GM04503 (cell line): ENCODE data around the gene FMNL2.
"Not testable (repeated sequence)": the region's sequence is repeated elsewhere in the genome, so short reads cannot be mapped to it uniquely, and the experiment has no call there.

Experiments used
- DNase-seq: peaks from one replicate; pipeline ENCODE4 v3.0.0-alpha.2; 2012; ENCODE audit warnings: low read depth

Gene FMNL2

DNA sequence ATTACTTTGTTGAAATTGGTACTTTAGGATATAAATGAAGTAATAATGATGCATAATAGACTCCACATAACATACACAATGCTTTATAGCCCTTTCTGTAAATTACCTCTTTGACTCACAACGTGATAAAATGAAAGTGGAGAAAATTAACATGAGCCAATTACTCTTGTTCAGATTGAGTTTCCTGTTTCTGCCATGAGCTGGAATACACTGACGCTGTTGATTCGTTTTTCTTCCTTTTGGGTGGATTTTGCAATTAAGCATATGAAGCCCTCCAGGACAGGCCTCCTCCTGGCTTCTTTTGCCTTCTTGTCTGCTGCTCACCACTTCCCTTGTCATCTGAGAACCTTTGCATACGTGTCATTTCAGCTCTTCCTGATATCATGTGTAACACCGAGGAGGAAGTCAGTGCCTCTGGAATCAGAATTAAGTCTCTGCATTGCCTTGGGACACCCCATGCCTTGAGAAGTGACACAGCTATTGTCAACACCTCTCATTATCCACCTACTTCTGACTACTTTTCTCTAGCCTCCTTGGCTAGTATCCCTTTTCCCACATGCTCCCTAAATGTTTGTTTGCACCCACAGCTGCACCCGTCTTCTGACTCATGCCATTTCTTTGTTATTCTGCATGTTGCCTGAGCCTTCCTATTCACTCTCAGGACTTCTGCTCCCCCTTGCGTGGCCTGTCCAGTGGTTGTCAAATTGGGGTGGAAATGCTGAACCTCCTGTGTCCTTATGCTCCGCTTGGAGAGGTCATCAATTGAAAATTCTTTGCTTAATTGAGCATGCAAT lies 134.1 kb downstream of the FMNL2 start:
- DNase-seq = no peak

DNA sequence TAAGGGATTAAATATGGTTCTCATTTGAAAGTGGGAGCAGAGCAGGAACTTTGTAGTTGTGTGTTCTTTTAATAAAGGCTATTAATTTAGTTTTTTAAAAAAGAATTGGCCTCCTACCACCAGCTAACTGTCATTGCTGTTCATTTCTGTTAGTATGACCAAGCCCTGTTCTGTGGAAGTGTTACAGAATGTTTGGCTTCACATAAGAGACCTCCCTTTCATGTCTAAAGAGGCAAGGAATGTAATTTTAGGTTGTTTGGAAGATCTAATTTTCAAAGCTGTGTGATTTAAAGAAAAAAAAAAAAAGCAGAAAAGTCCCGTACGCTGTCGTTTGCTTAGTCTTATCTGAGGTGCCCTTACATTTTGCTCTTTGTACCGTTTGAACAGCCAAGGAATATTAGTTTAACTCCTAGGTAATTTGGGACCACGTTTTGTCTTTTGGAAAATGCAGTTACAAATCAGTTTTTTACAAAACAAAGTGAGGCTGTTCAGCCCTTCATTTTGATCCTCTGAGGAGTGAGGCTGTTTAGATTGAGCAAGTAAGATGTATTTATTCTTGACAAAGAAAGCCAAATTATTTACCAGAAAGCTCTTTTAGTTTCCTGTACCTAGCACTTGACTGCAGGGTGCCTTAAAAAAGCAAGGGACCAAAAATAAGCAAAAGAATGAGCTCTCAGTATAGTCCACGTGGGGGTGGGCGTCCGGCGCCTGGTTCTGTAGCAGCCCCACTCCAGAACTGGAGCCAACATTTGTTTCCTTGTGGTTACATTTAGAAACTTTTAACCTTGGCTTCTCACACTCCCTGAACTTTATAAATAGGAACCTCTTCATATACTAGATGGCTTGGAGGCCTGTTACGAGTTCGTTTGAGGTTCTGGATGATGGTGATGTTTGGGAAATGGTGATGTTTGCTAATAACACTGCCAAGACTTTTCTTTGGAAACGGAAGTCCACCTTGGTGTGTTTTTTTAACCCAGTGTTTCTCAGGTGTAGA lies 136.2 kb downstream of the FMNL2 start:
- DNase-seq = no peak

DNA sequence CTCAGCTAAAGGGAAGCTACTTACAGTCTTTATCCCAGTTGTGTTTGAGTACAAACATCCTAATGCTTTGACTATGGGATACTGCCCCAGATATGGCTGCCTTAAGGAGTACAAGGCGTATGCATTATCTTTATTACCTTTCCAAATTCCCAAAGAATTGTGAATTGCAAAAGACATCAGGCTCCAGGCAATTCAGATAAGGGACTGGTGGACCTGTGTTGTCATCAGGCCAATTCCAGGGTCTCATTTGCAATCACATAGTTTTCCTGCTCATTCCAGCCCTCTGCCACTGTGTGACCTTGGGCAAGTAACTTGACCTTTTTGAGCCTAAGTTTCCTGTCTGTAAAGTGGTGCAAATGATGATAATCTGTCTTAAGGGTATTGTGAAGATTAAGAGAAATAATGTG lies 137.5 kb downstream of the FMNL2 start:
- no peak for DNase-seq

DNA sequence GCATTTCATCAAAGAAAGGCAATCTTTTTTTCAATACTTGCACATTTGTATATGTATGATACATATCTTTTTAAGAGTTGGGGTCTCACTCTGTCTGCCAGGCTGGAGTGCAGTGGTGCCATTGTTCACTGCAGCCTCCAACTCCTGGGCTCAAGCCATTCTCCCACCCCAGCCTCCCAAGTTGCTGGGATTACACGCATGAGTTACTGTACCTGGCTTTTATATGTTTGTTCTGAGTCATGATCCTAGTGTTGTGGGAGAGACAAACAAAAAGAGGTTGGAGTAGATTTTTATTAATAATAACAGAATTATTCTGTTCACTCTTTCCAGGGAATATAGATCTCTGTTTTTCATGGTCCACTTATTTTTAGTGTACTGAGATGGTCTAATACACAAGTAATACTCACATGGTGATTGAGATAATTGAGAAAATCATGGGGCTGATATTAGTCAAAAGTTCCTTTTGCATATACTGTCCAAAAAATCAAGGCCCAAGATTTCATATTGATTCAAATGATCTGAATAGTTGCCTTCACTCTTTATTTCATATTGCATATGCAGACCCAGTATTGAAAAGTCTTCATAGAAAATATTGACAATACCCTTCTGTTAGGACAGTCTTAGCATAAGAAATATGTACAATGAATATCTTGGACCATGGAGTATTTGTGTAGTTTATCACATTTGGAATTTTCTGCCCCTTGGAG lies 138.3 kb downstream of the FMNL2 start:
- DNase-seq = no peak

DNA sequence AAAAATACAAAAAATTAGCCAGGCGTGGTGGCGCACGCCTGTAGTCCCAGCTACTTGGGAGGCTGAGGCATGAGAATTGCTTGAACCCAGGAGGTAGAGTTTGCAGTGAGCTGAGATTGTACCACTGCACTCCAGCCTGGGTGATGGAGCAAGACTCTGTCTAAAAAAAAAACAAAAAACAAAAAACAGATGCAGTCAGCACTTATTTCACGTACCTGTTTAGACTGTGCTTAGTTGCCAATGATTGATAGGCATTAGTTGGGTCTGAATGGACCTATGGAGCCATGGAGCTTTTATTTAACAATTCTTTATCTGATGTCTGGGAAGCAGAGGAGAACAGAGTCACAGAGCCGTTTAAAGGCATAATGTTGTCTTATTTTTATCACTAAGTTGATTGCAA lies 139.5 kb downstream of the FMNL2 start:
- not testable (repeated sequence) for DNase-seq

DNA sequence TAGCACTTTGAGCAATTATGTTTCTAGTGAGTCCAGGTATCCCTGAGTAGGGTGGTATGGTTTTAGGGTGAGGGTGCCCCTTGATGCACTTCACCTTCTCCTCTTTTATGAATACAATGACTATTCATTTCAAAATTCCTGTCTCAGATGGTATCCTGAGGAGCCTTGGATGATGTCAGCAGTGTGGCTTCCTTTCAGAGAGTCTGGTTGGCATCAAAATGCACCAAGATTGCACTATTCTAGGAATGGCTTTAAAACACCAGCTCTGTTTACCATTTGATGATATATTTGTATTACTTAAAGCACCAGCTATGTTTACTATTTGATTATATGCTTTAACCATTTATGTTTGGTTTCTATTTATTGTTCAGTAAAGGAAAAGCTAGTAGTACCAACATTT lies 141.0 kb downstream of the FMNL2 start:
- DNase-seq = no peak

DNA sequence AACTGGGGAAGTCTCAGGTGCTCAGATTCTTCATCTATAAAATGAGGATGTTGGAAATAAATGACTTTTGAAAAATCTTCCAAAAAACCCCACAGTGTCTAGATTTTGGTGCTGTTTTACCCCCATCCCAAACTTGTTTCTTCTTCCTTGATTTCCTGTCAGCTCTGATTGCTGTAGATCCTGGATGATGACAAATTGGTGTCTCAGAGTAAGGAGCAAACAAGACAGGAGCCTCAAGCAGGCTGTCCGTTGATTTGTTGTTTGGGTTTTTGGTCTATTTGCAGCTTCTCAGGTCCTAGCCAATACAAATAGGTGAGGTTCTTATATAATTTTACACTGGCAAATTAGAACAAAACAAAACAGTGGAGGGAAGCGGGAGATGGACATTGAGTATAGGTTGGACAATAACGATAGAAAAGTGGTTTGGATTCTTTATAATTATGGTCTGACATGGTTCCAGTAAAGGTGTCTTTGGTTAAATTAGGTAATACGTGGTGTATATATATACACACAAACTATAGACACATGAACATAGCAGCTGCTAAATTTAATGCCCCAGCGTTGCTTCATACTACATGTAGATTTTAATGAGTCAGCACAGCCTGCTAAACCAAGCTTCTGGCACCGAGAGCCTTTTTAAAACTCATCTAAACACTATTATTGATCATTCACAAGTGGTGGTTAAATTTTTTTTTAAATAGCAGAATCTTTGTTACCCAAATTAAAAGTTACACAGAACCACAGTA lies 142.5 kb downstream of the FMNL2 start:
- no peak for DNase-seq

DNA sequence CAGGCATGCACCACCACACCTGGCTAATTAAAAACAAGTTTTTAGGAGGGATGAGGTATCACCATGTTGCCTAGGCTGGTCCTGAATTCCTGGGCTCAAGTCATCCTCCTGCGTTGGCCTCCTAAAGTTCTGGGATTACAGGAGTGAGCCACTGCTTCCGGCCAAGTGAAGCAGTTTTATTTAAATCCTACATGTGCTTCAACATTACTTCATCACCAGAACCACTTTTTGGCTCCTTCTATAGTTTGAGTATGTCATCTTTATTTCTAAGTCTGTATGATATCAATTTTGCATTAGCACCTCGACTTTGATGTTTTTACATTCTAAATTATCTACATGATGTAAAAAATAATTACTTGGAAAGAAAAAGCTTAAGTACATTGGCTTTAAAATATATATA lies 144.3 kb downstream of the FMNL2 start:
- DNase-seq = no peak

DNA sequence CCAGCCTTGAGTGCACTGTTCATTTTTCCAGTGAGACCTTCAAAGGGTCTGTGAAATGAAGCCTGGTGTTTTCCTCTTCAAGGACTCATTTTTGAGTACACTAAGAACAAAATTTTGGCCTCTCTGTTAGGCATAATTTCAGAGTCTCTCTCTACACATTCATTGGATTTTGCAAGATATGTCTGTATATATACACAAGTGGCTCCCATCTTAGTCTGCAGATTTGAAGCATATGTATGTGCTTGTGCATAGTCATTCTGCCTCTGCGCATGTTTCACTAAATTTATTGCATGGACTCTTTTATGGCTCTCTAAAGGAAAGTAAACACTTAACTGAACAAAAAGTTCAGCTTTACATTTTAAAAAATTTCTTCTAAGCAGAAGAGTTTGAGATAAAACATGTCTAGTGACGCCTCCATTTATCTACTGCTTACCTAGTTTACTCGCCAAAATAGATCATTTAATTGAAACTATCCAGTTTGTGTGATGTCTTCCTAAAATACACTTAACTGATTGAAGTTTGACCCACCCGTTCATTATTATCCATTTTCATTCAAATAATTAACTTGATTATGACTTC lies 145.9 kb downstream of the FMNL2 start:
- DNase-seq = no peak

DNA sequence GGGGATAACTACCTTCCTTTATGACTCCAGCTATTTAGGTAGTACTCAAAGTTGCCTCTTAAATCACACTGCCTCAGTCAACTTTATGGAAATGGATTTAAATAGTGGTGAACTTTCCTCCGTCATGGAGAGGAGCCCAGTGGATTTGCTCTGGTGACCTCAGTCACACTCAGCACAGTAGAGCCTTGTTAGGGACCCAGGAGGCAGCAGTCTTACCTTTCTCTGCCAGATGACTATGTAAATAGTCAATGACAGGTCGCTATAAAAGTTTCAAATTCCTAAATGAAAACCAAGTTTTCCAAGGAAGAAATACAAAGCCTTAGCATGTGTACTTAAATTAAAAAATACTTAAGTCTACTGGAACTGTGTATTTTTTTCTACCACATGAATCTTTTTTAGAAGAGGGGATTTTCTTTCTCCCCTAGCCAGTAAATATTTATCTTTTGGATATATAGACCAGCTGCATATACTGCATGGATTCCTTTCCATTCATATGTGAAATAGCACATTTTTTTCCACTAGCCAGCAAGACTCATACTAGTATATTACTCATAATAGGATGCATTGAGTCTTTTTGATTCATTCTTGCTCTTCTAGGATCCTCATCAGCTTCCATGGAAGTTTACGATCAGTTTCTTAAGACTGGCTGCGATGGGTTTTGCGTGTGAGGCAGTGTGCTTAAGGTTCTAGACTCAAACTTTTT lies 147.1 kb downstream of the FMNL2 start:
- DNase-seq = no peak

DNA sequence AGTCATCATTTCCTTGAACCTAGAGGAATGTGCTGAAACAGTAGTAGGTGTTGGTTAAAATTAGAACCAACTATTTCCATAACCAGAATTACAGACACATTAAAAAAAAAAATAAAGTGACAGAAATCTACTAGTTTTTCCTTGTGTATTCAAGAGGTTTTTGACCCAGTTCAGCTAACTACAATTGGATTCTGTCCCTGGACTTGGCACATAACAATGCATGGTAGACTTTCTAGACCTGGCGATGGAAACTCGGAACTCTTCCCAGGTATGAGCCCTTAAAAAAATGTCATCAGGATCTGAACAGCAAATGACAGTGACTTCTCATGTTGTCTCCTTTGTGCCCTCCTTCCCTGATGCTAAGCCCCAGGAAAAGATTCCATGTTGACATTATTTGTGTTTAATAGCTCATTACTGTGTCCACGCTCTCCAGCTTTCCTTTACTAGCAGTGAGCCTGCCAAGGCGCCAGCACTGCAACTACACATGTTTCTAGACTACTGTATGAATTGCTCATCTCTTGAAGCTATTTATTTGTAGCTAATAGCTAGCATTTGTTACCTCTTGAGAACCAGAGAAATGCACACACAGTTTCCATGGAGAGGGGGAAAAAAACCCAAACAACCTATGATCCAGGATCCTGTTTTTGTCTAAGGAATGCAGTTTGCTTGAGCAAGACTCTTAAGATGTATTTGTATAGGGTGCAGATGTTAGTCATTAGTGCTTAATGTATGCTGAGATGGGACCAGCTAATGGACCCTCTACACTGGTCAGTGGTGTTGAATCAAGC lies 148.5 kb downstream of the FMNL2 start:
- DNase-seq = peak; percentile 45

DNA sequence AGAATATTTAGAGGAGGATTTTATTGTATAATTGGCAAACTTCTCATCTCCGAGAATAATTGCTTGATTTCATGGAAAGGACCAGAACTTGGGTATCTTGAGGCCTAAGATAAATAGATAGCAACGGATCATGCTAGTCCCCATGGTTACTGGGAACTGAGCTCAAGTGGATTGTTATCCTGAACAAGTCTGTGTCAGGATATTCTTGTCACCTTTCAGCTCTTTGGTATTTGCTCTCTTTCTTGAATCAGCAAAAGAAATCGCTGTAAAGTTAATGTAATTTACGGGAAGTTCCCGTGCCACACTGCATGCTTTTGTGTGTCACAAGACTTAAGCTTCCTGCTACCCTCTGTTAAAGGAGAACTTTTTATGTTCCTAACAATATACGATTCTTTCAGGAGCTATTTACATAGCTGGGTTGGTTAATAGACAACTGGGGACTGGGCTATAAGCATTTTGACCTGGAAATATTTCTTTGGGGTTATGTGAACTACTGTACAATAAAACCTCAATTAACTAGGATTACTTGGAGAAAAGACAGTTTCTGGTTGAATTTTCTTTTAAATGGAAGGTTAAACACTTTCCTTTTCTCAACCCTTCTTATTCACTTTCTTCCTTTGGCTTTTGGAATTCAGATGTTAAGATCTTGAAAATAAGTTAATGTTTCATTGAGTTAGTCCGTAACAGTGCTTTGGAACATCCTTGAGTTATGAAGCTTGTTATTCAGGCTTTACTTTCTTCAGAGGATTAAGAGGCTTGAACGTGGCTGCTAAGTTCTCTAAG lies 151.2 kb downstream of the FMNL2 start:
- DNase-seq = no peak

DNA sequence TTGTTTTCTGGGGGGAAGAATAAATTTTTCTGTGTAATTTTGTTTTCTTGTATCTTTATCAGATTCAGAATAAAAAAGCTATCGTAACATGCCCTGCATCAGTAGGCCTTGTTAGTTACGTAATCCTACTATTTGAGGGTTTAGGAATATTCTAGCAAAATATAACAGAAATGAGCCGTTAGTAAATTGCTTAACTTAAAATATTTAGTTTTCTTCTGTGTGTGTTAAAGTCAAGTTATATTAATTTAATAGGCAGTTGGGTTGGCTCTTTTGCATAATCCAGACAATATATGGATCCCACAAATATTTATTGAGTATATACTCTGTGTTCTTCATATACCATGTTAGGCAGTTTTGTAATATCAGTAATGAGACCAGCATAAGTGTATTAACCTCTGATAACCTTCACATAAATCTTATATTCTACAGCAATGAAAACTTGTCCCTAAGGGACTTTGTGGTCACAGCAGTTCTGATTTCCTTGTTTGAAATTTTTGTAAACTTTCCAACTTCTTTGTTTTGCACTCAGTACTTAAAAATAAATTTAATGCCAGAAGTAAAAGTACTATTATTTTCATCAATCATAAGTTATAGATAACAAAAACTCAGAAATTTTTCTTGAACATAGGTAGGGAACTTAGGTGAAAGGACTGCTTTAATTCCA lies 151.9 kb downstream of the FMNL2 start:
- no peak for DNase-seq

DNA sequence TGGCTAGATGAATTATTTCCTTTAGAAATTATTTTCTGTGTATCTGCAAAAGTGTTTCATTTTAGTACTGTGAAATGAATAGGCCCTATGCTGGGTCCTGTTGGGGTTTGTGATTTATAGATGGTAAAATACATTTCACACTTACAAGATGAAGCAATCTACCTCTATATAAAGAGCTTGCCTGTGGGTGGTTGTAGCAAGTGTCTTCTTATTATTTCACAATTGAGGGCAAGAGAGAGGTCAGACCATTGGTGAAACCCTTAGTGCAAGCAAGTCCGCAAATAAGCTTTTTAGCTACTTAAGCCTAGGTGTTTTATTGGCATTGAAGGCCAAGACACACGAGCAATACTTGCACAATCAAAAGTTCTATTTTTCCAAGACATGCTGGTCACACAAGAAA lies 153.1 kb downstream of the FMNL2 start:
- DNase-seq = no peak

DNA sequence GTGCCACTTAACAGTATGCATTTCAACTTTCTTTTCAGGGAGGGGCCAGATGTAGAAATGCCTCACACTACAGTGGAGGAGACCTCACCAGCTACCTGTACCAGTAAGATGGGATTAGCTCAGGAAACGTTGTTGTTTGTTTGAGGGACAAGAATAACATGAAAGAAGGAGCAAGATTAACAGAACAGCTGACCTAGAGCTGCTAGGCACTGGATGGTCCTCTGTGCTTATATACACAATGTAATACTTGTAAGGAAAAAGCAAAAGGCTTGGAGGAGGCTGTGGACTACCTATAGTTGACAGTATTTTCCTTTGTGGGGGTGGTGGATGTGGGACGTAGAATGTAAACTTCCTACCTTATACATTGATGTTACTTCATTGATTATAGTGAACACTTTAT lies 154.4 kb downstream of the FMNL2 start:
- no peak for DNase-seq

DNA sequence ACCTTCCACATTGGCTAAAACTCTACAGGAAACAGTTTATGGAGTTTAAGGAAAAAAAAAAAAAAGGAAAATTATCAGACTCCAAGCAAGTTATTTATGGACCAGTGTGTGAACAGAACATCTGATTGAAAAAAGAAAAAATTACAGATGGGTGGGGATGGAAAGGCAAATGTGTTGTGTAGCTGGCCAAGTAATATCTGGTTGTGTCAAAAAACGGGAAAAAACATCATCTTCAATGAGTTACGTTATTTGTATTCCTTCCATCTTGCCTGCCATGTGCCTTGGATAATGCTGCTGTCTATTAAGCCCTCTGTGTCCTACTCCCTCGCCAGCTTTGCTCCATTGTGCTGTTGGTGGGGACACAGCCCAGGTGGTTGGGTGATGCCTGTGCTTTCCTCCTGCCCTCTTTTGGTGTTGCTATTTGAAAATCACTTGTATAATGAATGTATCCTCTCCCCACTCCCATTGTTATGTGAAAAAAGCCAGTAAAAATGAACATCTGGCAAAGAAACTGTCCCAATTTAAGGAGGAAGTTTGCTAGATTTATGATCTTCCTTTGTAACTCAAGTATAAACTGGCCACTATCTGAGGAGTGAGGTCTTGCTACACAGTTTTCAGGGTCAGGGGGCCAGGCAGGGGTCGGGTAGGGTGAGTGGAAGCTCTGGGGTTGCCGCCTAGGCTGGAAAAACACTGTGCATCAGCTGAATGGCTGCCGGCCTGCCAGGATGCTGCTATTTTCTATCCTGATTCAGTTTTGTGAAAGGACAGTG lies 155.9 kb downstream of the FMNL2 start:
- DNase-seq = no peak

DNA sequence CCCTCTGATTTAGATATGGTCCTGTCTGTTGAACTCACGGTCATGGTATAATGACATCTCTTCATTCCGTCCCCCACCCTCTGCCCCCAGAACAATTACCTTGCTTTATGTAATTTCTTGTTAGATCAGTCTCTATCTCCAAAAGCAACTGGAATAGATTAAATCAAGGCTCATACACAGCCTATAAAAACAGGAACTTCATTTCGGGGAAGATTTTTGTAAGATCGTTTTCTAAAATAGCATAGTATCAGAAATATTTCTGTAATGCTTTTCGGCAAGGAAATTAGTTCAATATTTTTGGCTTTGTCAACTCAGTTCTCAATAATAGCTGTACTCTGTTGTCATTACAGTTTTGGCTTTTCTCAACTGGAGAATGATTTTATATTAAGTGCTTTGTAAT lies 157.2 kb downstream of the FMNL2 start:
- no peak for DNase-seq

DNA sequence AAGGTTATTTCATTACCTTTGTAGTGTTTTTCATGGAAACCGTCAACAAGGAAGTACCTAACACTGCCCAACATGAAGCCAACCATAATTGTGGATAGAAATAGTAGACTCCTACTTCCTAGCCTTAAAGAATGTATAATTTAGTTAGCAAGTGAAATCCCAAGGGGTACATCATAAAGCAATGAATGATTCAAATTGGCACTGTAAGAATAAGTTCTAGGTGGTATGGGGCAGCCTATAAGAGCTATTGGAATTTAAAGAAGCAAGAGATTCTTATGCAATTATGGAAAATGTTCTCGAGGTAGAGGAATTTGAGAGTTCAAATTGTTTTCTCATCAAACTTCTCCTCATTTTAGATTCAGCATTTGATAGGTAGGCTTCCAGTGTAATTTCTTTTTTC lies 157.9 kb downstream of the FMNL2 start:
- no peak for DNase-seq
